Erythroblast (primary cell): ENCODE measurements around the gene TRPM8.

Experiments
- GATA1 ChIP-seq: IDR thresholded peaks from 2 replicates; pipeline ENCODE4 v1.6.1; 2011; ENCODE audit warnings: low read depth, mild to moderate bottlenecking, control low read depth, low read length, moderate library complexity
- POLR2A ChIP-seq: IDR thresholded peaks from 2 replicates; pipeline ENCODE4 v1.6.1; 2011; ENCODE audit warnings: mild to moderate bottlenecking, low read length

DNA sequence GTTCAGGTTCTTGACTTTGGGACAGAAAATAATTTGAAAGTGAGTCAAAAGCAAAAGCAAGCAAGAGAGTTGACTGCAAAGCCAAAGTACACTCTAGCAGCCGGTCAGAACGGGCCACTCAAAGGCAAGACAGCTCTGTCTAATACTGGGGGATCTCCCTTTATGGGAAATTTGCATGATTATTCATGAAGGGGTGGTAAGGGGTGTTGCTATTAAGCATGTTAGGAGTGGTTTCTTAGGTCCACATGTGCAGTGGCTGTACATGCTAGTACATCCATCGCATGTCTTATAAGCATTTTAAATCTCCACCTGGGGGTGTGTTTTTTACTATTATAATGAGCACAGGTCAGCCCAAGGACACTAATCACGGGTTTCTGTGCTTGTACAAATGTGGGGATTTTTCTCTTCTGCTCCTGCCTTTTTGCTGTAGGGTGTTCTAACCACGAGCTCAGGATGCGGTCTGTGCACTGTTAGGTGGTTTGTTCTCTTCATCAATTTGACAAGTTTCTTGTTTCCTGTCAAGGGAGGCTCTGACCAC, 73.2 kb downstream of the TRPM8 start:
- TF ChIP-seq POLR2A, result no peak
- no peak for TF ChIP-seq GATA1
